Cardiac fibroblast (primary cell): ENCODE data around the gene IP6K3.

Experiments used
- DNase-seq, 2 donors: peaks; one replicate each; pipeline versions ENCODE4 v3.0.0 to v3.0.0-alpha.2; 2010; ENCODE audit warnings: low read depth in 2 of 2
- H3K4me3 ChIP-seq, 2 donors: replicated peaks in 1 of 2; 1 replicate in 1 of 2; 2 replicates in 1 of 2; pipeline ENCODE4 v1.5.1; 2011; ENCODE audit warnings: low read depth in 2 of 2, low read length in 2 of 2, mild to moderate bottlenecking in 2 of 2, moderate library complexity in 1 of 2
- CTCF ChIP-seq: IDR thresholded peaks from one replicate; pipeline ENCODE4 v1.5.1; 2011; ENCODE audit warnings: low read depth, mild to moderate bottlenecking, low read length, inconsistent platforms

Gene IP6K3

DNA sequence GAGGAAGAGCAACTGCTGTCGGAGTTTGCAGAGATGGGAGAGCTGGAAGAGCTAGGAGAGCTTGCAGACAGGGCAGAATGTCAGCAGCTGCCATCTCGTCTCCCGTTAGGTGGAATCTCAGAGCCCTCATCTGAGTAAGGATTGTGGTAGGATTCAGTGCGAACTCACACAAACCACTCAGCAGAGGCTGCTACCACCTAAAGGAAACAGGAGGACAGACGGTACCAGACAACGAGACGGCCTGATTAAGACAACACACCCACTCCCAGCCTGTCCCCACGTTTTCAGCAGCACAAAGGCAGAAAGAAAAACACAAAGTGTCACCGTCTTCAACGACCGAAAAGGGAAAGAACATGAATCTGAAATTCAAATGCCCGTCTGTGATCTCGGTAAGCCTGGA, 38.1 kb upstream of the IP6K3 start:
- no peak for TF ChIP-seq CTCF
- DNase-seq: no peak
- no peak overlapping the region for H3K4me3 ChIP-seq

GRCh38 chr6:33783781-33784520, 37.2 kb upstream of the IP6K3 start:
- TF ChIP-seq CTCF: no peak
- no peak for DNase-seq

GRCh38 chr6:33782561-33782960, 35.9 kb upstream of the IP6K3 start:
- no peak for TF ChIP-seq CTCF
- H3K4me3 ChIP-seq: no peak overlapping the region
- DNase-seq: no peak

More at GRCh38 chr6:33783781-33784520, 37.2 kb upstream of the IP6K3 start:
- no peak overlapping the region for H3K4me3 ChIP-seq

- peak; percentile 81 to 83 for DNase-seq
- no peak for TF ChIP-seq CTCF
Observed at GRCh38 chr6:33781131-33781975, 34.6 kb upstream of the IP6K3 start.

DNA sequence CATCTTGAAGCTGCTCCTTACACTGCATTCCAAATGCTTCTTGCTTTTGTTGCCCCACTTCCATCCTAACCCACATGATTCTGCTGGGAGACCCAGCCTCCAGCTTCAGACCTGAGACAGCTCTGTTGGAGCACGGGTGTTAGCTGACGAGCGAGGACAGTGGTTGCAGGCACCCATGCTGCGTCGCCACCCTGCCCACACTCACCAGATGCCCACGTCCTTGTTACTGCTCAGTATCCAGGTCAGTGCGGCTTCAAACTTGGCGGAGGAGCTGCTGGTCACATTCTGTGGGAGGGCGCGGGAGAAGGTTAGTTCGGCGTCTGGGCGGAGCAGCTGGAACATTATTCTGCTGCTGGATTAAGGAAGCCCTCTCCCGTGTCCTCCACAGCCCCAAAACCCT, 33.2 kb upstream of the IP6K3 start:
- no peak for TF ChIP-seq CTCF
- H3K4me3 ChIP-seq: no peak overlapping the region
- no peak for DNase-seq

More at GRCh38 chr6:33781131-33781975, 34.6 kb upstream of the IP6K3 start:
- no peak overlapping the region for H3K4me3 ChIP-seq

GRCh38 chr6:33779290-33779689, 32.6 kb upstream of the IP6K3 start:
- no peak overlapping the region for H3K4me3 ChIP-seq
- no peak for DNase-seq
- no peak for TF ChIP-seq CTCF
